GM12878 (cell line): ENCODE data around the gene CCN5. TPM values are rescaled to one million over a fixed set of nuclear protein-coding genes. Genes with fewer than 3 reads are reported as not detected.

Experiments
- ATAC-seq: fragments of 200-7000 bp; cut with Tn5 transposase; 3 replicates; pipeline ENCODE4 v1.9.1; 2020; ENCODE audit warnings: mild to moderate bottlenecking, moderate library complexity
- BruUV-seq: library from RNA; stranded (reverse); fragments of 400-500 nt; replicated peaks from 2 replicates; lab custom pipeline; 2021; lab: Mats Ljungman, UMichigan
- CTCF ChIA-PET: fragments of 300-600 bp; sonication (Branson Sonifier 250); formaldehyde crosslinking; extraction: SDS; loops from one replicate; lab custom pipeline; 2021; ENCODE audit warnings: inconsistent platforms; lab: Yijun Ruan, JAX
- POLR2A ChIA-PET: fragments of 350-600 bp; formaldehyde crosslinking; extraction: SDS; loops from one replicate; lab custom pipeline; 2021; ENCODE audit warnings: inconsistent platforms; lab: Charles Lee
- RAD21 ChIA-PET: fragments of 300-600 bp; sonication (Branson Sonifier 250); formaldehyde crosslinking; loops from one replicate; lab custom pipeline; 2023; ENCODE audit warnings: antibody characterized with exemption; ENCODE audit not compliant: unreplicated experiment; lab: Charles Lee
- SMC1A ChIA-PET: fragments of 300-600 bp; sonication (Branson Sonifier 250); formaldehyde crosslinking; loops from one replicate; lab custom pipeline; 2023; ENCODE audit not compliant: unreplicated experiment, uncharacterized antibody; lab: Charles Lee
- DNase-seq: peaks from one replicate; pipeline ENCODE4 v3.0.0-alpha.2; 2011; ENCODE audit warnings: low read depth, low spot score
- FAIRE-seq: peaks from 3 replicates; lab custom pipeline; 2011; peaks lifted over from hg19 to GRCh38; lab: Jason Lieb, UNC
- H2AFZ ChIP-seq: 2 replicates; pipeline ENCODE4 v1.6.0; 2011; ENCODE audit warnings: low read depth, low read length, control low read depth; ENCODE audit not compliant: control insufficient read depth
- H3K27ac ChIP-seq: 2 replicates; pipeline ENCODE4 v1.5.1; 2011; ENCODE audit warnings: control low read depth; ENCODE audit not compliant: control insufficient read depth, insufficient read depth
- H3K27me3 ChIP-seq, 2 experiments: replicated peaks in 1 of 2; 2 replicates each; pipeline versions ENCODE4 v1.6.0 to v1.6.1; 2011; ENCODE audit warnings: low read length in 1 of 2; ENCODE audit not compliant: control insufficient read depth in 2 of 2, insufficient read depth in 2 of 2
- H3K36me3 ChIP-seq, 2 experiments: 2 replicates each; pipeline ENCODE4 v1.5.1; 2011; ENCODE audit warnings: low read length in 1 of 2; ENCODE audit not compliant: control insufficient read depth in 2 of 2, insufficient read depth in 2 of 2
- H3K4me1 ChIP-seq: 2 replicates; pipeline ENCODE4 v1.6.1; 2011; ENCODE audit warnings: mild to moderate bottlenecking, low read length, moderate library complexity, mixed read lengths; ENCODE audit not compliant: control insufficient read depth, insufficient read depth
- H3K4me2 ChIP-seq: 2 replicates; pipeline ENCODE4 v1.6.0; 2011; ENCODE audit warnings: control low read depth; ENCODE audit not compliant: control insufficient read depth, insufficient read depth
- H3K4me3 ChIP-seq: fragments of 200-600 bp; sonication (generic); 2 replicates; pipeline ENCODE4 v1.5.1; 2016
- H3K79me2 ChIP-seq: 2 replicates; pipeline ENCODE4 v1.6.0; 2011; ENCODE audit warnings: low read length; ENCODE audit not compliant: control insufficient read depth, insufficient read depth
- H3K9ac ChIP-seq: 2 replicates; pipeline ENCODE4 v1.8.0; 2011; ENCODE audit warnings: low read length, control low read depth, mixed read lengths; ENCODE audit not compliant: control insufficient read depth, insufficient read depth
- H3K9me3 ChIP-seq: replicated peaks from 3 replicates; pipeline ENCODE4 v1.5.1; 2011; ENCODE audit warnings: mild to moderate bottlenecking, low read length; ENCODE audit not compliant: control insufficient read depth, insufficient read depth
- H4K20me1 ChIP-seq: 2 replicates; pipeline ENCODE4 v1.6.0; 2011; ENCODE audit not compliant: control insufficient read depth, insufficient read depth
- ATF2 ChIP-seq: IDR thresholded peaks from 2 replicates; pipeline ENCODE4 v1.6.1; 2012; ENCODE audit warnings: low read length, inconsistent platforms
- BCL11A ChIP-seq: IDR thresholded peaks from 2 replicates; pipeline ENCODE4 v1.6.1; 2011; ENCODE audit warnings: low read depth, low read length
- BRCA1 ChIP-seq: IDR thresholded peaks from 2 replicates; pipeline ENCODE4 v1.6.1; 2011; ENCODE audit warnings: low read depth, low read length, improper control_type of control experiment
- CBFB ChIP-seq: IDR thresholded peaks from 2 replicates; pipeline ENCODE4 v1.6.1; 2016; ENCODE audit warnings: antibody characterized with exemption, low read depth
- EZH2 ChIP-seq: IDR thresholded peaks from 2 replicates; pipeline ENCODE4 v1.6.1; 2012; ENCODE audit warnings: low read depth, mild to moderate bottlenecking, control low read depth, inconsistent platforms, low read length, borderline replicate concordance; ENCODE audit not compliant: control insufficient read depth
- HCFC1 ChIP-seq: fragments of 150-350 bp; IDR thresholded peaks from 2 replicates; pipeline ENCODE4 v1.6.1; 2014; ENCODE audit warnings: low read length
- HDAC6 ChIP-seq: fragments of 200-600 bp; sonication (generic); IDR thresholded peaks from one replicate; pipeline ENCODE4 v1.8.0; 2017; ENCODE audit warnings: antibody characterized with exemption; ENCODE audit not compliant: unreplicated experiment
- POLR2A ChIP-seq: IDR thresholded peaks from 2 replicates; pipeline ENCODE4 v1.6.1; 2011; ENCODE audit warnings: low read depth, mild to moderate bottlenecking, low read length
- RBBP5 ChIP-seq: fragments of 200-600 bp; sonication (generic); conservative IDR thresholded peaks from 2 replicates; pipeline ENCODE4 v1.6.1; 2016
- ZSCAN29 ChIP-seq: fragments of 450-650 bp; IDR thresholded peaks from 2 replicates; pipeline ENCODE4 v1.6.1; 2017; ENCODE audit warnings: mild to moderate bottlenecking, moderate library complexity
- WGBS: methylation state at CpG from one replicate; pipeline ENCODE4 v1.1.6; 2016; ENCODE audit warnings: low lambda C conversion rate; ENCODE audit not compliant: insufficient replicate concordance, insufficient coverage; ENCODE audit errors: missing lambda C conversion rate; 5-methylcytosine and 5-hydroxymethylcytosine counted together
- in situ Hi-C: fragments of 300-500 bp; cut with MboI; formaldehyde crosslinking; loops from 9 replicates; pipeline ENCODE4 v1.14.3; 2018; ENCODE audit warnings: mixed read lengths
- intact Hi-C: fragments of 100-400 bp; cut with micrococcal nuclease; formaldehyde crosslinking; loops from one replicate; pipeline ENCODE4 v1.14.2; 2022; ENCODE audit not compliant: unreplicated experiment
- polyA plus RNA-seq, 11 experiments: library from polyadenylated mRNA; depleted of rRNA in 4 of 11; unstranded in 6 of 11; stranded (reverse) in 5 of 11; fragments of >200 nt; fragmentation: Nextera tagmentation in 4 of 11; fragmentation: Illumina TruSeq in 1 of 11; extraction: Ambion mirVana in 4 of 11; extraction: Trizol in 1 of 11; gene quantifications; 1 replicate in 1 of 11; 2 replicates in 10 of 11; pipeline versions ENCODE4 v1.2.1 to v1.2.3, GENCODE V29; 2011 to 2016; ENCODE audit warnings: inconsistent platforms in 2 of 11, missing spikeins in 2 of 11, low read depth in 1 of 11
- total RNA-seq, 4 experiments: library from RNA; depleted of rRNA in 3 of 4; stranded (reverse); fragments of >200 nt in 3 of 4; fragmentation: Illumina TruSeq in 1 of 4; extraction: Trizol in 1 of 4; gene quantifications; 2 replicates each; pipeline versions ENCODE4 v1.2.1 to v1.2.3, GENCODE V29; 2013 to 2021
- TF ChIP-seq, protein P1 (sequence below): fragments of 450-650 bp; IDR thresholded peaks from 2 replicates; pipeline ENCODE4 v1.6.1; 2018; ENCODE audit warnings: borderline replicate concordance, mild to moderate bottlenecking; ENCODE audit not compliant: partially characterized antibody
- TF ChIP-seq, protein P2 (sequence below): fragments of 450-650 bp; IDR thresholded peaks from 2 replicates; pipeline ENCODE4 v1.6.1; 2017; ENCODE audit warnings: mild to moderate bottlenecking, moderate library complexity

Gene CCN5
- total and polyA plus RNA-seq, 10 of the 15 experiments (the other 5 are each of a cell fraction or from before 2014, with no cell fraction given) = 0.14 to 0.15 TPM; not detected in 8

DNA sequence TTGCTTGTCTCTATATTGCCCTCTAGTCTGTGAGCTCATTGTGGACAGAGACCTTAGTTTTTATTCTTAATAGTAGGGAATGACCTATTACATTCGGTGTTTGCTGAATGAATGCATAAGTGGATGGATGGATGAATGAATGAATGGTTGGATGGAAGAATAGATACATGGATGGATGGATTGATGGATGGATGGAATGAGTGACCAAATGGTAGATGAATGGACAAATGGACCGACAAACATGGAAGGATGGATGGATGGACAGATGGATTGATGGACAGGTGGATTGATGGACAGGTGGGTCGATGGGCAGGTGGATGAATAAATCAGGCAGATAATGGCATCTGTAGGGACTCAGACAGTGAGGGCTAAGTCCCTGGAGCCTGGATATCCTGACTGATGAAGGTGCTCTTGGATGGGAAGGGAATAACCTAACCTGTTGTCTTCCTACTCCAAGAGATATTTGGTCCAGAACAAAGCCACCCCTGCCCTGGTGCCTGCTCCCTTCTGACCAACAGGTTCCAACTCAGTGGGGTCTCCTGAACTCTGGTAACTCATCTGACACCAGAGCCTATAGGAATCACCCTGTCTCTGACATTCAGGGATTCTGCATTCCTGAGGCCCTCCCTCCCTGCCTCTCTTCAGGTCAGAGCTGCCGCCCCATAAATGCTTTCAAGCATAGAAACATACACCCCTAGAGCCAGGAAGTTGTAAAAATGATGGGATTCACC, 9.6 kb upstream of the CCN5 start:
- Histone ChIP-seq H3K9me3 (no peaks in the 10 kb centered on the region), H4K20me1 (no peaks in the 10 kb centered on the region), H3K27ac (no peak overlapping the region), H3K27me3 (no peaks in the 10 kb centered on the region; a peak in 2 of 4 replicates), H3K4me3 (no peak overlapping the region), H3K4me2 (no peak overlapping the region), H3K9ac (no peak overlapping the region), H3K4me1 (peaks cover 4% of the 10 kb centered on the region), H2AFZ (no peak overlapping the region), H3K36me3 (no peaks in the 10 kb centered on the region), H3K79me2 (no peaks in the 10 kb centered on the region)
- in situ Hi-C loops (no loop called here), intact Hi-C loops (no loop called here)
- ChIA-PET POLR2A (no interaction called here), CTCF (interaction anchor here (0.7 kb wide), 1 partner anchor 96 kb away, joined by 3 read pairs; no protein-coding TSS in a partner anchor), RAD21 (interaction anchor here (1.0 kb wide), 1 partner anchor 20 kb away, joined by 5 read pairs; no protein-coding TSS in a partner anchor), SMC1A (interaction anchor here (1.4 kb wide), 1 partner anchor 22 kb away, joined by 4 read pairs; no protein-coding TSS in a partner anchor)
- no peak for FAIRE-seq
- ATAC-seq = no peak
- TF ChIP-seq CBFB = no peak
- TF ChIP-seq ZSCAN29 = no peak
- TF ChIP-seq POLR2A = no peak
- TF ChIP-seq HDAC6 = no peak
- TF ChIP-seq, protein P1, sequence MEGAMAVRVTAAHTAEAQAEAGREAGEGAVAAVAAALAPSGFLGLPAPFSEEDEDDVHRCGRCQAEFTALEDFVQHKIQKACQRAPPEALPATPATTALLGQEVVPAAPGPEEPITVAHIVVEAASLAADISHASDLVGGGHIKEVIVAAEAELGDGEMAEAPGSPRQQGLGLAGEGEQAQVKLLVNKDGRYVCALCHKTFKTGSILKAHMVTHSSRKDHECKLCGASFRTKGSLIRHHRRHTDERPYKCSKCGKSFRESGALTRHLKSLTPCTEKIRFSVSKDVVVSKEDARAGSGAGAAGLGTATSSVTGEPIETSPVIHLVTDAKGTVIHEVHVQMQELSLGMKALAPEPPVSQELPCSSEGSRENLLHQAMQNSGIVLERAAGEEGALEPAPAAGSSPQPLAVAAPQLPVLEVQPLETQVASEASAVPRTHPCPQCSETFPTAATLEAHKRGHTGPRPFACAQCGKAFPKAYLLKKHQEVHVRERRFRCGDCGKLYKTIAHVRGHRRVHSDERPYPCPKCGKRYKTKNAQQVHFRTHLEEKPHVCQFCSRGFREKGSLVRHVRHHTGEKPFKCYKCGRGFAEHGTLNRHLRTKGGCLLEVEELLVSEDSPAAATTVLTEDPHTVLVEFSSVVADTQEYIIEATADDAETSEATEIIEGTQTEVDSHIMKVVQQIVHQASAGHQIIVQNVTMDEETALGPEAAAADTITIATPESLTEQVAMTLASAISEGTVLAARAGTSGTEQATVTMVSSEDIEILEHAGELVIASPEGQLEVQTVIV = no peak
- TF ChIP-seq, protein P2, sequence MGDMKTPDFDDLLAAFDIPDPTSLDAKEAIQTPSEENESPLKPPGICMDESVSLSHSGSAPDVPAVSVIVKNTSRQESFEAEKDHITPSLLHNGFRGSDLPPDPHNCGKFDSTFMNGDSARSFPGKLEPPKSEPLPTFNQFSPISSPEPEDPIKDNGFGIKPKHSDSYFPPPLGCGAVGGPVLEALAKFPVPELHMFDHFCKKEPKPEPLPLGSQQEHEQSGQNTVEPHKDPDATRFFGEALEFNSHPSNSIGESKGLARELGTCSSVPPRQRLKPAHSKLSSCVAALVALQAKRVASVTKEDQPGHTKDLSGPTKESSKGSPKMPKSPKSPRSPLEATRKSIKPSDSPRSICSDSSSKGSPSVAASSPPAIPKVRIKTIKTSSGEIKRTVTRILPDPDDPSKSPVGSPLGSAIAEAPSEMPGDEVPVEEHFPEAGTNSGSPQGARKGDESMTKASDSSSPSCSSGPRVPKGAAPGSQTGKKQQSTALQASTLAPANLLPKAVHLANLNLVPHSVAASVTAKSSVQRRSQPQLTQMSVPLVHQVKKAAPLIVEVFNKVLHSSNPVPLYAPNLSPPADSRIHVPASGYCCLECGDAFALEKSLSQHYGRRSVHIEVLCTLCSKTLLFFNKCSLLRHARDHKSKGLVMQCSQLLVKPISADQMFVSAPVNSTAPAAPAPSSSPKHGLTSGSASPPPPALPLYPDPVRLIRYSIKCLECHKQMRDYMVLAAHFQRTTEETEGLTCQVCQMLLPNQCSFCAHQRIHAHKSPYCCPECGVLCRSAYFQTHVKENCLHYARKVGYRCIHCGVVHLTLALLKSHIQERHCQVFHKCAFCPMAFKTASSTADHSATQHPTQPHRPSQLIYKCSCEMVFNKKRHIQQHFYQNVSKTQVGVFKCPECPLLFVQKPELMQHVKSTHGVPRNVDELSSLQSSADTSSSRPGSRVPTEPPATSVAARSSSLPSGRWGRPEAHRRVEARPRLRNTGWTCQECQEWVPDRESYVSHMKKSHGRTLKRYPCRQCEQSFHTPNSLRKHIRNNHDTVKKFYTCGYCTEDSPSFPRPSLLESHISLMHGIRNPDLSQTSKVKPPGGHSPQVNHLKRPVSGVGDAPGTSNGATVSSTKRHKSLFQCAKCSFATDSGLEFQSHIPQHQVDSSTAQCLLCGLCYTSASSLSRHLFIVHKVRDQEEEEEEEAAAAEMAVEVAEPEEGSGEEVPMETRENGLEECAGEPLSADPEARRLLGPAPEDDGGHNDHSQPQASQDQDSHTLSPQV = no peak
- no peak for TF ChIP-seq HCFC1
- TF ChIP-seq RBBP5 = no peak
- no peak for TF ChIP-seq BRCA1
- no peak for TF ChIP-seq BCL11A
- TF ChIP-seq EZH2 = no peak
- no peak for TF ChIP-seq ATF2
- no peak for DNase-seq
- WGBS = 36% methylated on average over 4 of the region's 4 CpGs
- no TSS peak for BruUV-seq
